Measurements from ENCODE around the gene LYSMD2. TPM values are rescaled to one million over a fixed set of nuclear protein-coding genes. Genes with fewer than 3 reads are reported as not detected.

Gene LYSMD2
- total RNA-seq, 6 experiments from 2014 or later: 5.0 to 17.4 (median 8.4) TPM

GRCh38 chr15:51735228-51736010, 2.0 kb downstream of the LYSMD2 start:
- no peak overlapping the region for H3K4me3 ChIP-seq
- ATAC-seq (no peak), DNase-seq (no peak)
- no peak overlapping the region for H3K27ac ChIP-seq
- H3K27me3 ChIP-seq: no peaks in the 10 kb centered on the region
- H3K36me3 ChIP-seq: no peaks in the 10 kb centered on the region
- no peaks in the 10 kb centered on the region for H3K9me3 ChIP-seq
- TF ChIP-seq CTCF (IDR thresholded peaks at IDR 0.05) (no peak), POLR2A (IDR thresholded peaks at IDR 0.05) (no peak)
- H3K4me1 ChIP-seq: peaks cover 0 to 30% (median 4%) of the 10 kb centered on the region in 4 donors
- WGBS (ENCODE audit: insufficient coverage, low coverage, low lambda C conversion rate, missing lambda C conversion rate): 46% methylated on average over 5 of the region's 5 CpGs
- intact Hi-C loops (cut with DNase I): no loop called here

- TF ChIP-seq CTCF (IDR thresholded peaks at IDR 0.05) (no peak), POLR2A (IDR thresholded peaks at IDR 0.05) (no peak)
- no peak for ATAC-seq
- 60% methylated on average over 1 of the region's 2 CpGs for WGBS (ENCODE audit: insufficient coverage, low coverage, low lambda C conversion rate, missing lambda C conversion rate)
Measured at GRCh38 chr15:51732646-51733045, 4.8 kb downstream of the LYSMD2 start.

GRCh38 chr15:51731549-51732267, 5.7 kb downstream of the LYSMD2 start:
- TF ChIP-seq POLR2A (IDR thresholded peaks at IDR 0.05) (no peak), CTCF (IDR thresholded peaks at IDR 0.05) (no peak)
- intact Hi-C loops (cut with DNase I): no loop called here
- H3K4me1 ChIP-seq: peaks cover 0 to 25% (median 4%) of the 10 kb centered on the region in 4 donors
- peak overlapping the region; percentile 73 to 79 (median 77) for H3K27ac ChIP-seq
- 11% methylated on average over 5 of the region's 5 CpGs for WGBS (ENCODE audit: insufficient coverage, low coverage, low lambda C conversion rate, missing lambda C conversion rate)
- no peaks in the 10 kb centered on the region for H3K27me3 ChIP-seq
- peak overlapping the region; percentile 10 to 38 (median 37) for H3K4me3 ChIP-seq
- DNase-seq (peak in 1 of 3 donors; percentile 39), ATAC-seq (peak; percentile 71 to 87 (median 78))
- H3K36me3 ChIP-seq: no peaks in the 10 kb centered on the region
- H3K9me3 ChIP-seq: no peaks in the 10 kb centered on the region

More at GRCh38 chr15:51732646-51733045, 4.8 kb downstream of the LYSMD2 start:
- Histone ChIP-seq H3K4me1 (peaks cover 0 to 25% (median 4%) of the 10 kb centered on the region in 4 donors), H3K4me3 (no peak overlapping the region), H3K27ac (peak overlapping the region; percentile 73 to 79 (median 77)), H3K9me3 (no peaks in the 10 kb centered on the region), H3K27me3 (no peaks in the 10 kb centered on the region), H3K36me3 (no peaks in the 10 kb centered on the region)
- DNase-seq: no peak
- intact Hi-C loops (cut with DNase I): no loop called here

- Histone ChIP-seq H3K27ac (no peak overlapping the region), H3K36me3 (peaks cover 0 to 10% (median 1%) of the 10 kb centered on the region in 4 donors), H3K9me3 (no peaks in the 10 kb centered on the region), H3K4me1 (peaks cover 0 to 15% (median 4%) of the 10 kb centered on the region in 4 donors), H3K27me3 (no peaks in the 10 kb centered on the region), H3K4me3 (no peak overlapping the region)
- intact Hi-C loops (cut with DNase I): no loop called here
- DNase-seq (no peak), ATAC-seq (no peak)
- no peak for TF ChIP-seq POLR2A (IDR thresholded peaks at IDR 0.05)
- no peak for TF ChIP-seq CTCF (IDR thresholded peaks at IDR 0.05)
- 86% methylated on average over 4 of the region's 4 CpGs for WGBS (ENCODE audit: insufficient coverage, low coverage, low lambda C conversion rate, missing lambda C conversion rate)
Measured at GRCh38 chr15:51727141-51727897, 10.1 kb downstream of the LYSMD2 start.

All from right lobe of liver (tissue), 6 donors.